Naive thymus-derived CD4-positive, alpha-beta T cell (primary cell): Measurements from ENCODE around the gene C3orf22. TPM values are rescaled to one million over a fixed set of nuclear protein-coding genes. Genes with fewer than 3 reads are reported as not detected.
A peak's percentile ranks its signal among the peaks of the same experiment; 100 is the strongest.

Experiments
- ATAC-seq: fragments of 150-1000 bp; cut with Tn5 transposase; 2 replicates; pipeline ENCODE4 v1.10.0; 2021; ENCODE audit warnings: mild to moderate bottlenecking, moderate library complexity
- CTCF ChIA-PET: fragments of 350-600 bp; sonication (Branson Sonifier 250); formaldehyde crosslinking; loops from one replicate; lab custom pipeline; 2021; ENCODE audit warnings: antibody characterized with exemption; lab: Charles Lee
- POLR2A ChIA-PET: fragments of 350-600 bp; sonication (Branson Sonifier 250); formaldehyde crosslinking; loops from one replicate; lab custom pipeline; 2021; ENCODE audit warnings: antibody characterized with exemption, inconsistent platforms; lab: Charles Lee
- DNase-seq, 9 donors: peaks; one replicate each; pipeline versions ENCODE4 v3.0.0 to v3.0.0-alpha.2; 2020 to 2022; ENCODE audit warnings: mixed read lengths in 1 of 9
- H3K27ac ChIP-seq: one replicate; pipeline ENCODE4 v1.7.0; 2013; ENCODE audit warnings: mild to moderate bottlenecking, low read depth, low read length, moderate library complexity
- H3K27me3 ChIP-seq, 2 donors: one replicate each; pipeline ENCODE4 v1.7.0; 2013; ENCODE audit warnings: low read length in 2 of 2, mild to moderate bottlenecking in 2 of 2, moderate library complexity in 2 of 2; ENCODE audit not compliant: control insufficient read depth in 2 of 2, insufficient read depth in 2 of 2
- H3K36me3 ChIP-seq, 3 experiments: 1 replicate in 2 of 3; 2 replicates in 1 of 3; pipeline ENCODE4 v1.7.0; 2013; ENCODE audit warnings: low read length in 3 of 3, mild to moderate bottlenecking in 3 of 3, moderate library complexity in 1 of 3; ENCODE audit not compliant: insufficient read depth in 3 of 3, control insufficient read depth in 2 of 3
- H3K4me1 ChIP-seq, 2 donors: one replicate each; pipeline ENCODE4 v1.7.0; 2013; ENCODE audit warnings: low read length in 2 of 2, mild to moderate bottlenecking in 2 of 2, moderate library complexity in 1 of 2; ENCODE audit not compliant: control insufficient read depth in 2 of 2, insufficient read depth in 2 of 2
- H3K4me3 ChIP-seq: 2 replicates; pipeline ENCODE4 v1.7.0; 2013; ENCODE audit warnings: mild to moderate bottlenecking, low read length
- H3K9me3 ChIP-seq, 3 experiments: 1 replicate in 2 of 3; 2 replicates in 1 of 3; pipeline ENCODE4 v1.7.0; 2013; ENCODE audit warnings: low read length in 3 of 3; ENCODE audit not compliant: control insufficient read depth in 2 of 3
- H3K27ac Mint-ChIP-seq, 9 donors: one replicate each; pipeline ENCODE4 v1.8.0; 2020 to 2022; ENCODE audit warnings: mixed read lengths in 9 of 9, mild to moderate bottlenecking in 8 of 9, moderate library complexity in 5 of 9, inconsistent platforms in 2 of 9
- H3K27me3 Mint-ChIP-seq, 5 donors: one replicate each; pipeline ENCODE4 v1.8.0; 2021 to 2022; ENCODE audit warnings: mixed read lengths in 5 of 5, mild to moderate bottlenecking in 1 of 5
- H3K36me3 Mint-ChIP-seq, 5 donors: one replicate each; pipeline ENCODE4 v1.8.0; 2020 to 2022; ENCODE audit warnings: mixed read lengths in 5 of 5, mild to moderate bottlenecking in 3 of 5, inconsistent platforms in 1 of 5
- H3K4me1 Mint-ChIP-seq, 7 donors: one replicate each; pipeline ENCODE4 v1.8.0; 2020 to 2022; ENCODE audit warnings: mixed read lengths in 7 of 7, mild to moderate bottlenecking in 3 of 7, inconsistent platforms in 1 of 7
- H3K4me3 Mint-ChIP-seq, 10 donors: one replicate each; pipeline ENCODE4 v1.8.0; 2020 to 2022; ENCODE audit warnings: mild to moderate bottlenecking in 10 of 10, mixed read lengths in 10 of 10, moderate library complexity in 6 of 10, inconsistent platforms in 2 of 10
- H3K9me3 Mint-ChIP-seq, 11 donors: one replicate each; pipeline ENCODE4 v1.8.0; 2020 to 2022; ENCODE audit warnings: mixed read lengths in 11 of 11, mild to moderate bottlenecking in 4 of 11, inconsistent platforms in 1 of 11, moderate library complexity in 1 of 11
- intact Hi-C, 2 donors: fragments of 100-400 bp; cut with micrococcal nuclease; formaldehyde crosslinking; loops; one replicate each; pipeline ENCODE4 v1.15.1; 2023
- polyA plus RNA-seq, 2 donors: library from polyadenylated mRNA; unstranded; fragments of 300-500 nt; fragmentation: Illumina TruSeq; gene quantifications; one replicate each; pipeline ENCODE4 v1.2.3, GENCODE V29; 2021
- total RNA-seq, 6 experiments: library from RNA in 5 of 6; stranded (reverse) in 5 of 6; gene quantifications; 1 replicate in 5 of 6; 2 replicates in 1 of 6; pipeline ENCODE4 v1.2.3 and lab custom pipeline; 2021 to 2026

C3orf22 gene
- total and polyA plus RNA-seq, 7 experiments from 2014 or later = not detected

GRCh38 chr3:126528800-126529541, 29.8 kb downstream of the C3orf22 start:
- intact Hi-C loops = no loop called here
- Mint-ChIP-seq H3K36me3 (no peaks in the 10 kb centered on the region), H3K27me3 (peaks cover 4 to 23% (median 8%) of the 10 kb centered on the region in 5 donors), H3K4me3 (no peak overlapping the region), H3K9me3 (no peaks in the 10 kb centered on the region), H3K4me1 (peaks cover 0 to 11% (median 0%) of the 10 kb centered on the region in 7 donors), H3K27ac (no peak overlapping the region)
- ChIA-PET CTCF (no interaction called here), POLR2A (no interaction called here)
- Histone ChIP-seq H3K27ac (no peak overlapping the region), H3K36me3 (no peaks in the 10 kb centered on the region), H3K27me3 (no peaks in the 10 kb centered on the region), H3K9me3 (no peaks in the 10 kb centered on the region), H3K4me3 (no peak overlapping the region), H3K4me1 (no peaks in the 10 kb centered on the region)
- ATAC-seq = peak; percentile 15
- DNase-seq = no peak

- Mint-ChIP-seq H3K4me1 (peaks cover 0 to 11% (median 0%) of the 10 kb centered on the region in 7 donors), H3K9me3 (no peaks in the 10 kb centered on the region), H3K4me3 (no peak overlapping the region), H3K27me3 (peaks cover 5 to 19% (median 6%) of the 10 kb centered on the region in 5 donors), H3K36me3 (no peaks in the 10 kb centered on the region), H3K27ac (no peak overlapping the region)
- POLR2A ChIA-PET = no interaction called here
- ATAC-seq (no peak), DNase-seq (no peak)
- intact Hi-C loops = no loop called here
- no peaks in the 10 kb centered on the region for H3K36me3 ChIP-seq
- H3K27ac ChIP-seq = no peak overlapping the region
- no peaks in the 10 kb centered on the region for H3K9me3 ChIP-seq
- CTCF ChIA-PET = no interaction called here
- H3K4me3 ChIP-seq = no peak overlapping the region
- no peaks in the 10 kb centered on the region for H3K4me1 ChIP-seq
- no peaks in the 10 kb centered on the region for H3K27me3 ChIP-seq
These were observed 30.3 kb downstream of the C3orf22 start for GRCh38 chr3:126528419-126528799.

GRCh38 chr3:126527455-126528211, 31.1 kb downstream of the C3orf22 start:
- DNase-seq (no peak), ATAC-seq (no peak)
- Histone ChIP-seq H3K36me3 (no peaks in the 10 kb centered on the region), H3K9me3 (no peaks in the 10 kb centered on the region), H3K27me3 (no peaks in the 10 kb centered on the region), H3K27ac (no peak overlapping the region), H3K4me1 (no peaks in the 10 kb centered on the region), H3K4me3 (no peak overlapping the region)
- Mint-ChIP-seq H3K27ac (peak overlapping the region in 1 of 9 donors; percentile 3), H3K36me3 (no peaks in the 10 kb centered on the region), H3K4me1 (peaks cover 0 to 10% (median 0%) of the 10 kb centered on the region in 7 donors), H3K9me3 (no peaks in the 10 kb centered on the region), H3K4me3 (no peak overlapping the region), H3K27me3 (peaks cover 7 to 22% (median 13%) of the 10 kb centered on the region in 5 donors)
- CTCF ChIA-PET = no interaction called here
- intact Hi-C loops = no loop called here
- POLR2A ChIA-PET = no interaction called here

- Mint-ChIP-seq H3K27me3 (peaks cover 12 to 23% (median 20%) of the 10 kb centered on the region in 5 donors), H3K4me1 (peaks cover 0 to 13% (median 0%) of the 10 kb centered on the region in 7 donors), H3K9me3 (no peaks in the 10 kb centered on the region), H3K27ac (no peak overlapping the region), H3K4me3 (no peak overlapping the region), H3K36me3 (no peaks in the 10 kb centered on the region)
- no peaks in the 10 kb centered on the region for H3K9me3 ChIP-seq
- no peak overlapping the region for H3K27ac ChIP-seq
- H3K27me3 ChIP-seq = no peaks in the 10 kb centered on the region
- intact Hi-C loops = no loop called here
- no peak overlapping the region for H3K4me3 ChIP-seq
- no peaks in the 10 kb centered on the region for H3K36me3 ChIP-seq
- DNase-seq (no peak), ATAC-seq (no peak)
- no peaks in the 10 kb centered on the region for H3K4me1 ChIP-seq
- ChIA-PET CTCF (interaction anchor here (1.4 kb wide), 1 partner anchor 1020 kb away, joined by 5 read pairs; no protein-coding TSS in a partner anchor), POLR2A (no interaction called here)
These were observed 31.7 kb downstream of the C3orf22 start for GRCh38 chr3:126527006-126527405.

- H3K4me3 Mint-ChIP-seq = no peak overlapping the region
- no peaks in the 10 kb centered on the region for H3K36me3 ChIP-seq
- CTCF ChIA-PET = interaction anchor here (1.4 kb wide), 1 partner anchor 1020 kb away, joined by 5 read pairs; no protein-coding TSS in a partner anchor
- no peak overlapping the region for H3K27ac ChIP-seq
- intact Hi-C loops = no loop called here
- H3K4me1 Mint-ChIP-seq = peaks cover 0 to 14% (median 0%) of the 10 kb centered on the region in 7 donors
- H3K4me3 ChIP-seq = no peak overlapping the region
- no peaks in the 10 kb centered on the region for H3K9me3 Mint-ChIP-seq
- H3K27ac Mint-ChIP-seq = no peak overlapping the region
- no peaks in the 10 kb centered on the region for H3K36me3 Mint-ChIP-seq
- H3K4me1 ChIP-seq = no peaks in the 10 kb centered on the region
- H3K27me3 Mint-ChIP-seq = peaks cover 12 to 22% (median 21%) of the 10 kb centered on the region in 5 donors
- H3K27me3 ChIP-seq = no peaks in the 10 kb centered on the region
- H3K9me3 ChIP-seq = no peaks in the 10 kb centered on the region
- POLR2A ChIA-PET = no interaction called here
- no peak for DNase-seq
- ATAC-seq = no peak
These were observed 32.1 kb downstream of the C3orf22 start for GRCh38 chr3:126526668-126527005.

GRCh38 chr3:126525853-126526667, 32.7 kb downstream of the C3orf22 start:
- DNase-seq = no peak
- CTCF ChIA-PET = interaction anchor here (1.4 kb wide), 1 partner anchor 1021 kb away, joined by 5 read pairs; no protein-coding TSS in a partner anchor

More at GRCh38 chr3:126525853-126526667, 32.7 kb downstream of the C3orf22 start:
- Mint-ChIP-seq H3K4me1 (peaks cover 0 to 14% (median 0%) of the 10 kb centered on the region in 7 donors), H3K27ac (no peak overlapping the region), H3K4me3 (peak overlapping the region in 1 of 10 donors; percentile 38), H3K27me3 (peaks cover 12 to 22% (median 21%) of the 10 kb centered on the region in 5 donors), H3K36me3 (no peaks in the 10 kb centered on the region), H3K9me3 (no peaks in the 10 kb centered on the region)
- Histone ChIP-seq H3K27ac (no peak overlapping the region), H3K4me3 (no peak overlapping the region), H3K36me3 (no peaks in the 10 kb centered on the region), H3K4me1 (no peaks in the 10 kb centered on the region), H3K27me3 (no peaks in the 10 kb centered on the region), H3K9me3 (no peaks in the 10 kb centered on the region)
- POLR2A ChIA-PET = no interaction called here
- intact Hi-C loops = no loop called here
- no peak for ATAC-seq
